Suprapubic skin (tissue), 4 donors: ENCODE results near the gene POMT2. TPM values are rescaled to one million over a fixed set of nuclear protein-coding genes. Genes with fewer than 3 reads are reported as not detected.

ENCODE experiments used
- DNase-seq, 2 donors: peaks; one replicate each; pipeline ENCODE4 v3.0.0-alpha.2; 2019; ENCODE audit warnings: low spot score in 2 of 2
- H3K27ac ChIP-seq: fragments of 200-600 bp; sonication (generic); one replicate; pipeline ENCODE4 v1.5.1; 2019
- H3K27me3 ChIP-seq: fragments of 200-600 bp; sonication (generic); one replicate; pipeline ENCODE4 v1.5.1; 2019
- H3K36me3 ChIP-seq: fragments of 200-600 bp; sonication (generic); one replicate; pipeline ENCODE4 v1.5.1; 2019
- H3K4me1 ChIP-seq: fragments of 200-600 bp; sonication (generic); one replicate; pipeline ENCODE4 v1.5.1; 2019
- H3K4me3 ChIP-seq: fragments of 200-600 bp; sonication (generic); one replicate; pipeline ENCODE4 v1.5.1; 2019; ENCODE audit warnings: mild to moderate bottlenecking
- H3K9me3 ChIP-seq: fragments of 200-600 bp; sonication (generic); one replicate; pipeline ENCODE4 v1.5.1; 2019
- CTCF ChIP-seq, 2 donors: fragments of 200-600 bp in 1 of 2; fragments of 450-650 bp in 1 of 2; sonication (generic) in 1 of 2; IDR thresholded peaks; one replicate each; pipeline ENCODE4 v1.5.1; 2016 to 2019; ENCODE audit warnings: antibody characterized with exemption in 2 of 2, mild to moderate bottlenecking in 1 of 2, moderate library complexity in 1 of 2
- EP300 ChIP-seq: sonication (generic); formaldehyde crosslinking; IDR thresholded peaks from one replicate; pipeline ENCODE4 v1.6.1; 2017; ENCODE audit warnings: antibody characterized with exemption
- POLR2A ChIP-seq, 2 donors: fragments of 450-650 bp; IDR thresholded peaks; one replicate each; pipeline ENCODE4 v1.6.1; 2017; ENCODE audit warnings: antibody characterized with exemption in 2 of 2, mild to moderate bottlenecking in 2 of 2, moderate library complexity in 2 of 2
- POLR2AphosphoS5 ChIP-seq, 3 donors: sonication (generic); formaldehyde crosslinking; IDR thresholded peaks; one replicate each; pipeline ENCODE4 v1.6.1; 2017; ENCODE audit warnings: antibody characterized with exemption in 3 of 3
- WGBS: methylation state at CpG from one replicate; pipeline ENCODE4 v1.1.5; 2018; 5-methylcytosine and 5-hydroxymethylcytosine counted together
- total RNA-seq, 4 donors: library from RNA; depleted of rRNA; stranded (reverse); fragments of >200 nt; gene quantifications; one replicate each; pipeline ENCODE4 v1.1.0, GENCODE V29; 2016

The POMT2 gene
- total RNA-seq, 4 donors from 2014 or later, result 16.3 to 72.0 (median 19.4) TPM

GRCh38 chr14:77306851-77307496 lies 13.7 kb downstream of the POMT2 start:
- DNase-seq, result no peak
- Histone ChIP-seq H3K27ac (peak overlapping the region; percentile 51), H3K4me3 (no peak overlapping the region), H3K9me3 (no peaks in the 10 kb centered on the region), H3K36me3 (peaks cover 5% of the 10 kb centered on the region), H3K27me3 (no peaks in the 10 kb centered on the region), H3K4me1 (peaks cover 39% of the 10 kb centered on the region)
- WGBS, result 16% methylated on average over 3 of the region's 3 CpGs
- TF ChIP-seq CTCF (IDR thresholded peaks at IDR 0.05) (no peak), EP300 (no peak), POLR2A (IDR thresholded peaks at IDR 0.05) (no peak), POLR2AphosphoS5 (IDR thresholded peaks at IDR 0.05) (no peak)

- Histone ChIP-seq H3K4me3 (no peak overlapping the region), H3K4me1 (peaks cover 39% of the 10 kb centered on the region), H3K9me3 (no peaks in the 10 kb centered on the region), H3K27ac (peak overlapping the region; percentile 51), H3K36me3 (peaks cover 5% of the 10 kb centered on the region), H3K27me3 (no peaks in the 10 kb centered on the region)
- TF ChIP-seq POLR2AphosphoS5 (IDR thresholded peaks at IDR 0.05) (no peak), CTCF (IDR thresholded peaks at IDR 0.05) (no peak), POLR2A (IDR thresholded peaks at IDR 0.05) (no peak), EP300 (no peak)
- DNase-seq, result no peak
- 47% methylated on average over 3 of the region's 3 CpGs for WGBS
These were observed 14.3 kb downstream of the POMT2 start for GRCh38 chr14:77306416-77306815.

- H3K27ac ChIP-seq, result peak overlapping the region; percentile 51
- H3K36me3 ChIP-seq, result peaks cover 5% of the 10 kb centered on the region
- 59% methylated on average over 4 of the region's 4 CpGs for WGBS
- no peaks in the 10 kb centered on the region for H3K27me3 ChIP-seq
- DNase-seq, result no peak
- TF ChIP-seq POLR2A (IDR thresholded peaks at IDR 0.05) (no peak), EP300 (no peak), CTCF (IDR thresholded peaks at IDR 0.05) (no peak), POLR2AphosphoS5 (IDR thresholded peaks at IDR 0.05) (no peak)
- H3K4me3 ChIP-seq, result no peak overlapping the region
- no peaks in the 10 kb centered on the region for H3K9me3 ChIP-seq
- peaks cover 36% of the 10 kb centered on the region for H3K4me1 ChIP-seq
These were observed 15.0 kb downstream of the POMT2 start for GRCh38 chr14:77305696-77306095.

GRCh38 chr14:77303417-77304156 lies 17.1 kb downstream of the POMT2 start:
- WGBS, result 52% methylated on average over 4 of the region's 4 CpGs
- DNase-seq, result no peak
- peaks cover 36% of the 10 kb centered on the region for H3K4me1 ChIP-seq
- H3K9me3 ChIP-seq, result no peaks in the 10 kb centered on the region
- peaks cover 8% of the 10 kb centered on the region for H3K36me3 ChIP-seq
- peak overlapping the region; percentile 47 for H3K27ac ChIP-seq
- TF ChIP-seq CTCF (IDR thresholded peaks at IDR 0.05) (no peak), EP300 (no peak), POLR2A (IDR thresholded peaks at IDR 0.05) (no peak), POLR2AphosphoS5 (IDR thresholded peaks at IDR 0.05) (no peak)
- no peak overlapping the region for H3K4me3 ChIP-seq
- no peaks in the 10 kb centered on the region for H3K27me3 ChIP-seq

- peaks cover 36% of the 10 kb centered on the region for H3K4me1 ChIP-seq
- WGBS, result 90% methylated on average over 5 of the region's 5 CpGs
- H3K36me3 ChIP-seq, result peaks cover 15% of the 10 kb centered on the region
- TF ChIP-seq POLR2AphosphoS5 (IDR thresholded peaks at IDR 0.05), result no peak
- no peak for TF ChIP-seq EP300
- TF ChIP-seq POLR2A (IDR thresholded peaks at IDR 0.05), result no peak
- no peak for TF ChIP-seq CTCF (IDR thresholded peaks at IDR 0.05)
- no peak overlapping the region for H3K4me3 ChIP-seq
- H3K27ac ChIP-seq, result peak overlapping the region; percentile 47
- DNase-seq, result no peak
- no peaks in the 10 kb centered on the region for H3K27me3 ChIP-seq
- H3K9me3 ChIP-seq, result no peaks in the 10 kb centered on the region
These were observed 17.8 kb downstream of the POMT2 start for GRCh38 chr14:77302926-77303325.
